K562 (cell line): Measurements from ENCODE around the gene KXD1. TPM values are rescaled to one million over a fixed set of nuclear protein-coding genes. Genes with fewer than 3 reads are reported as not detected.

Experiments used
- ATAC-seq: fragments of 200-7000 bp; cut with Tn5 transposase; 3 replicates; pipeline ENCODE4 v1.9.1; 2020; ENCODE audit warnings: moderate library complexity
- Bru-seq: library from RNA; stranded (reverse); fragments of 400-500 nt; gene quantifications from one replicate; lab custom pipeline; 2021; lab: Mats Ljungman, UMichigan
- BruChase-seq, 2 experiments: library from RNA; stranded (reverse); fragments of 400-500 nt; gene quantifications; one replicate each; lab custom pipeline; 2021; lab: Mats Ljungman, UMichigan
- BruUV-seq: library from RNA; stranded (reverse); fragments of 400-500 nt; replicated peaks from 2 replicates; lab custom pipeline; 2021; lab: Mats Ljungman, UMichigan
- CTCF ChIA-PET: fragments of 300-600 bp; formaldehyde crosslinking; extraction: SDS; loops from one replicate; lab custom pipeline; 2021; ENCODE audit warnings: low intra/inter-chr PET ratio; lab: Yijun Ruan, JAX
- POLR2A ChIA-PET: fragments of 300-600, 350-650 bp; sonication (Branson Sonifier 250); formaldehyde crosslinking; extraction: SDS; loops from one replicate; lab custom pipeline; 2021; ENCODE audit warnings: antibody characterized with exemption, inconsistent platforms; lab: Yijun Ruan, JAX
- DNase-seq, 4 experiments: peaks; one replicate each; pipeline versions ENCODE4 v3.0.0 to v3.0.0-alpha.2; 2011 to 2018; ENCODE audit warnings: low spot score in 3 of 4, mixed read lengths in 3 of 4; ENCODE audit errors: extremely low read depth in 1 of 4
- FAIRE-seq: peaks from 2 replicates; lab custom pipeline; 2011; peaks lifted over from hg19 to GRCh38; lab: Jason Lieb, UNC
- H2AFZ ChIP-seq: 2 replicates; pipeline ENCODE4 v1.6.0; 2011; ENCODE audit warnings: low read depth, low read length, control low read depth, inconsistent platforms
- H3K27ac ChIP-seq: fragments of 200-600 bp; 3 replicates; pipeline ENCODE4 v1.8.0; 2011; ENCODE audit warnings: low read depth, mild to moderate bottlenecking, control low read depth, inconsistent platforms, low read length, moderate library complexity, mixed read lengths; ENCODE audit errors: extremely low read depth
- H3K27me3 ChIP-seq, 2 experiments: fragments of 300-600 bp in 1 of 2; 2 replicates in 1 of 2; 3 replicates in 1 of 2; pipeline versions ENCODE4 v1.6.0 to v1.8.0; 2011; ENCODE audit warnings: inconsistent platforms in 2 of 2, low read length in 2 of 2, mild to moderate bottlenecking in 1 of 2, mixed read lengths in 1 of 2, moderate library complexity in 1 of 2; ENCODE audit not compliant: control insufficient read depth in 2 of 2, insufficient read depth in 2 of 2
- H3K36me3 ChIP-seq: fragments of 300-600 bp; 3 replicates; pipeline ENCODE4 v1.8.0; 2011; ENCODE audit warnings: mild to moderate bottlenecking, low read length, inconsistent platforms; ENCODE audit not compliant: control insufficient read depth, insufficient read depth
- H3K4me1 ChIP-seq, 2 experiments: fragments of 200-600 bp in 1 of 2; replicated peaks in 1 of 2; 2 replicates in 1 of 2; 3 replicates in 1 of 2; pipeline versions ENCODE4 v1.5.1 to v1.8.0; 2011; ENCODE audit warnings: inconsistent platforms in 2 of 2, low read length in 2 of 2, mild to moderate bottlenecking in 1 of 2, mixed read lengths in 1 of 2, moderate library complexity in 1 of 2; ENCODE audit not compliant: control insufficient read depth in 2 of 2, insufficient read depth in 2 of 2
- H3K4me2 ChIP-seq: 2 replicates; pipeline ENCODE4 v1.6.1; 2011; ENCODE audit warnings: low read length, control low read depth, inconsistent platforms, mixed read lengths; ENCODE audit not compliant: insufficient read depth
- H3K4me3 ChIP-seq: fragments of 200-600 bp; sonication (generic), shearing (Covaris generic); 2 replicates; pipeline ENCODE4 v1.5.1; 2016; ENCODE audit warnings: control low read depth, inconsistent platforms
- H3K79me2 ChIP-seq: fragments of 200-600 bp; 3 replicates; pipeline ENCODE4 v1.8.0; 2011; ENCODE audit warnings: low read length, inconsistent platforms; ENCODE audit not compliant: control insufficient read depth, insufficient read depth
- H3K9ac ChIP-seq, 2 experiments: 2 replicates each; pipeline versions ENCODE4 v1.6.0 to v1.6.1; 2011; ENCODE audit warnings: low read depth in 2 of 2, low read length in 2 of 2, control low read depth in 1 of 2, inconsistent platforms in 1 of 2, mild to moderate bottlenecking in 1 of 2, mixed read lengths in 1 of 2; ENCODE audit not compliant: insufficient read depth in 1 of 2
- H3K9me1 ChIP-seq: one replicate; pipeline ENCODE4 v1.6.0; 2011; ENCODE audit warnings: inconsistent platforms, mild to moderate bottlenecking, low read length, moderate library complexity; ENCODE audit not compliant: control insufficient read depth, insufficient read depth
- H3K9me3 ChIP-seq: replicated peaks from 2 replicates; pipeline ENCODE4 v1.5.1; 2011; ENCODE audit warnings: low read depth, low read length, inconsistent platforms; ENCODE audit not compliant: control insufficient read depth, insufficient read depth
- H4K20me1 ChIP-seq: replicated peaks from 2 replicates; pipeline ENCODE4 v1.6.1; 2011; ENCODE audit warnings: low read length, inconsistent platforms, mixed read lengths; ENCODE audit not compliant: control insufficient read depth, insufficient read depth
- ASH1L ChIP-seq: fragments of 450-650 bp; IDR thresholded peaks from 2 replicates; pipeline ENCODE4 v1.6.1; 2018; ENCODE audit warnings: borderline replicate concordance, mild to moderate bottlenecking, low read depth; ENCODE audit not compliant: partially characterized antibody
- CBX1 ChIP-seq: sonication (generic); IDR thresholded peaks from 2 replicates; pipeline ENCODE4 v1.6.1; 2016; ENCODE audit warnings: antibody characterized with exemption, low read depth, mild to moderate bottlenecking
- ELF1 ChIP-seq: fragments of 200-800 bp; sonication (Bioruptor generic); IDR thresholded peaks from 2 replicates; pipeline ENCODE4 v1.6.1; 2016; ENCODE audit warnings: missing genetic modification characterization, missing compliant biosample characterization
- FOXM1 ChIP-seq, 2 experiments: fragments of 450-650 bp in 1 of 2; sonication (generic) in 1 of 2; formaldehyde crosslinking in 1 of 2; IDR thresholded peaks; 2 replicates each; pipeline versions ENCODE4 v1.6.1 to v1.9.0; 2017 to 2022; ENCODE audit warnings: low read depth in 2 of 2, mild to moderate bottlenecking in 2 of 2, missing genetic modification reagents in 1 of 2, moderate library complexity in 1 of 2
- GATAD2A ChIP-seq: fragments of 450-650 bp; IDR thresholded peaks from 2 replicates; pipeline ENCODE4 v1.6.1; 2017
- KAT7 ChIP-seq: sonication (generic); formaldehyde crosslinking; IDR thresholded peaks from 2 replicates; pipeline ENCODE4 v1.8.0; 2022; ENCODE audit warnings: missing genetic modification reagents, mild to moderate bottlenecking, borderline replicate concordance
- KLF13 ChIP-seq: fragments of 450-650 bp; IDR thresholded peaks from 2 replicates; pipeline ENCODE4 v1.6.1; 2016; ENCODE audit warnings: missing genetic modification characterization, low read depth, mild to moderate bottlenecking, missing compliant biosample characterization, moderate library complexity, borderline replicate concordance
- LARP7 ChIP-seq: fragments of 450-650 bp; IDR thresholded peaks from 2 replicates; pipeline ENCODE4 v1.6.1; 2016
- NFRKB ChIP-seq: fragments of 450-650 bp; IDR thresholded peaks from 2 replicates; pipeline ENCODE4 v1.6.1; 2016; ENCODE audit warnings: low read depth
- ZBTB7A ChIP-seq: IDR thresholded peaks from 2 replicates; pipeline ENCODE4 v1.6.1; 2011; ENCODE audit warnings: low read depth, mild to moderate bottlenecking, low read length, moderate library complexity, borderline replicate concordance; ENCODE audit not compliant: control insufficient read depth
- ZNF444 ChIP-seq: fragments of 250-450 bp; sonication (Bioruptor Pico); IDR thresholded peaks from 2 replicates; pipeline ENCODE4 v1.4.0; 2020; ENCODE audit warnings: mild to moderate bottlenecking, moderate library complexity
- ZNF780A ChIP-seq: fragments of 250-450 bp; sonication (Bioruptor Pico); IDR thresholded peaks from 2 replicates; pipeline ENCODE4 v1.5.0; 2021; ENCODE audit warnings: mild to moderate bottlenecking
- WGBS: fragments of 100-300 bp; shearing (Covaris generic); methylation state at CpG from one replicate; pipeline ENCODE4 v1.1.6; 2016; ENCODE audit warnings: low coverage, mixed read lengths; ENCODE audit not compliant: insufficient coverage; ENCODE audit errors: missing lambda C conversion rate; 5-methylcytosine and 5-hydroxymethylcytosine counted together
- in situ Hi-C: fragments of 300-500 bp; cut with MboI; formaldehyde crosslinking; loops from 4 replicates; pipeline ENCODE4 v1.15.0; 2018; ENCODE audit warnings: inconsistent platforms, mixed read lengths
- intact Hi-C: fragments of 100-400 bp; cut with micrococcal nuclease; formaldehyde crosslinking; loops from 2 replicates; pipeline ENCODE4 v1.14.2; 2022
- long read RNA-seq, 3 experiments: library from polyadenylated mRNA in 2 of 3; library from RNA in 1 of 3; unstranded in 2 of 3; stranded (forward) in 1 of 3; transcript quantifications; one replicate each; pipeline ENCODE4 v2.0.0, GENCODE V29; 2019 to 2022
- polyA minus RNA-seq, 3 experiments: library from RNA; depleted of rRNA, polyadenylated mRNA; stranded (reverse); fragments of >200 nt; gene quantifications; 2 replicates each; pipeline ENCODE4 v1.2.3, GENCODE V29; 2011
- polyA plus RNA-seq, 8 experiments: library from polyadenylated mRNA; depleted of rRNA in 4 of 8; stranded (reverse) in 5 of 8; unstranded in 3 of 8; fragments of >200 nt; fragmentation: Nextera tagmentation in 2 of 8; fragmentation: Illumina TruSeq in 1 of 8; extraction: Ambion mirVana in 2 of 8; extraction: Trizol in 1 of 8; gene quantifications; 2 replicates each; pipeline versions ENCODE4 v1.2.1 to v1.2.3, GENCODE V29; 2011 to 2014; ENCODE audit warnings: inconsistent platforms in 1 of 8, missing spikeins in 1 of 8
- total RNA-seq, 7 experiments: library from RNA; depleted of rRNA in 6 of 7; stranded (reverse); fragments of >200 nt in 6 of 7; fragmentation: Illumina TruSeq in 2 of 7; extraction: Trizol in 2 of 7; gene quantifications; 2 replicates each; pipeline versions ENCODE4 v1.2.1 to v1.2.3, GENCODE V29; 2011 to 2021; ENCODE audit warnings: low replicate concordance in 1 of 7
- TF ChIP-seq, protein P1 (sequence below), 2 experiments: fragments of 250-450 bp in 1 of 2; fragments of 450-650 bp in 1 of 2; sonication (Bioruptor Pico) in 1 of 2; IDR thresholded peaks; 2 replicates each; pipeline versions ENCODE4 v1.6.1 to v1.8.0; 2016 to 2021; ENCODE audit warnings: mild to moderate bottlenecking in 2 of 2, moderate library complexity in 2 of 2, missing compliant biosample characterization in 1 of 2, missing genetic modification characterization in 1 of 2

The KXD1 gene, protein sequence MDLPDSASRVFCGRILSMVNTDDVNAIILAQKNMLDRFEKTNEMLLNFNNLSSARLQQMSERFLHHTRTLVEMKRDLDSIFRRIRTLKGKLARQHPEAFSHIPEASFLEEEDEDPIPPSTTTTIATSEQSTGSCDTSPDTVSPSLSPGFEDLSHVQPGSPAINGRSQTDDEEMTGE
- total RNA-seq (2011; cell fraction: chromatin; rRNA removed; ENCODE audit: low replicate concordance) = 91.9 and 173 TPM in 2 replicates
- 110 and 120 TPM in 2 replicates for total RNA-seq (2011; cell fraction: nucleolus; rRNA removed)
- 109 and 127 TPM in 2 replicates for total RNA-seq (2011; cell fraction: nucleoplasm; rRNA removed)
- 133 and 147 TPM in 2 replicates for total RNA-seq (2014; rRNA removed)
- 48.7 and 66.2 TPM in 2 replicates for total RNA-seq (2014; rRNA removed; fragmentation: Illumina TruSeq; extraction: Trizol)
- total RNA-seq (2015; rRNA removed; fragmentation: Illumina TruSeq; extraction: Trizol) = 80.5 and 83.3 TPM in 2 replicates
- 114 and 118 TPM in 2 replicates for total RNA-seq (2021)
- polyA plus RNA-seq (2011; rRNA removed) = 159 and 217 TPM in 2 replicates
- polyA plus RNA-seq (2011; cell fraction: cytosol; rRNA removed) = 242 and 309 TPM in 2 replicates
- polyA plus RNA-seq (2011; cell fraction: nucleus; rRNA removed) = 149 and 198 TPM in 2 replicates
- polyA plus RNA-seq (2012) = 146 and 182 TPM in 2 replicates
- 191 and 210 TPM in 2 replicates for polyA plus RNA-seq (2014; fragmentation: Illumina TruSeq; extraction: Trizol)
- 10 to 100 TPM; 21.9 to 41.3 TPM for polyA plus RNA-seq (2014; fragmentation: Nextera tagmentation; extraction: Ambion mirVana)
- polyA plus RNA-seq (2014; rRNA removed) = 153 and 177 TPM in 2 replicates
- 64.2 and 93.8 TPM in 2 replicates for polyA minus RNA-seq (2011; rRNA and poly(A)+ RNA removed)
- 88.9 and 91.1 TPM in 2 replicates for polyA minus RNA-seq (2011; cell fraction: cytosol; rRNA and poly(A)+ RNA removed)
- polyA minus RNA-seq (2011; cell fraction: nucleus; rRNA and poly(A)+ RNA removed) = 27.5 and 34.8 TPM in 2 replicates
- Bru-seq, nascent RNA = percentile 84 among the genes with signal in this experiment
- BruChase-seq, experiment 1, labeled RNA remaining after a 2-hour chase = percentile 79 among the genes with signal in this experiment
- percentile 79 among the genes with signal in this experiment for BruChase-seq, experiment 2, labeled RNA remaining after a 6-hour chase
- long read RNA-seq, experiment 1, transcript KXD1-201 (5 exons, 1,426 nt) = major isoform, 113 of 252 reads
- long read RNA-seq, experiment 1, transcript KXD1-204 (6 exons, 1,095 nt) = minor isoform, 5 of 252 reads
- long read RNA-seq, experiment 1, transcript KXD1-205 (4 exons, 686 nt) = minor isoform, 9 of 252 reads
- long read RNA-seq, experiment 1, partial matches to known transcripts = 10 of 252 reads
- long read RNA-seq, experiment 1, other reads (novel, unspliced or antisense) = 111 of 252 reads
- long read RNA-seq, experiment 2, transcript KXD1-205 (4 exons, 686 nt) = minor isoform, 10 of 227 reads
- long read RNA-seq, experiment 2, transcript KXD1-201 (5 exons, 1,426 nt) = major isoform, 160 of 227 reads
- long read RNA-seq, experiment 2, partial matches to known transcripts = 25 of 227 reads
- long read RNA-seq, experiment 2, other reads (novel, unspliced or antisense) = 23 of 227 reads
- long read RNA-seq, experiment 3, transcript KXD1-205 (4 exons, 686 nt) = minor isoform, 5 of 129 reads
- long read RNA-seq, experiment 3, transcript KXD1-201 (5 exons, 1,426 nt) = major isoform, 99 of 129 reads
- long read RNA-seq, experiment 3, partial matches to known transcripts = 1 of 129 reads
- long read RNA-seq, experiment 3, other reads (novel, unspliced or antisense) = 14 of 129 reads

DNA sequence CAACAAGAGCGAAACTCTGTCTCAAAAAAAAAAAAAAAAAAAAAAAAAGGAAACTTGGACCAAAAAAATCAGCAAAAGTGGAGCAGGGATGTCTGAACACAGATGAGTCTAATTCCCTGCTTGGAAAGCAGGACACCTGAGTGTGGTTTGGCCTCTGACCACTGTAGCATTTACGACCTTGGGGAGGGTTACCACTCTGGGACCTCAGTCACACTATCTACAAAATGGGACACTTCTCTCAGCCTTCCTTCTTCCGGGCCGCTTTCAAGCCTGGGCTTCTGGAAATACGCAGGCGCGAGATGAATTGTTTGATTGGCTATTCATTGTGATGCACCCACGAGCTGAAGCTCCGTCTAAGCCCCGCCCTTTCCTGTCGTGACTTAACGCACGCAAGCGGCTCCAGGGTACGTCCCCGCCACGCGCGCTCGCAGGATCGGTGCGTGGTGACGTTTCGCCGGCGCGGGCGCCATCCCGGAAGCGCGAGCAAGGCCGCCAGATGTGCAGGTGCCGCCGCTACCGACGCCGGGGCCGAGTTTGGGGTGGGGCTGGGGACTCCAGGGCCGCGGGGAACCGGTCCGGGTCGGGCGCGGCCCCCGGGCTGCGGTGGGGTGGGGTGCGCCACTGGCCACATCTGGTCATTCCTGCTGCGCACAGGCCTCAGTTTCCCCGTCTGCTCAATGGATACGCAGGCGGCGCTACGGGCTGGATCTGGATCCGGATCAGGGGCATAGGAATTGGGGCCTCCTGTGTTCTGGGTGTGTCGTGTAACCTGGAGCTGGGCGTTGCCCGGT, at the start of gene KXD1:
TSS of gene KXD1 (plus strand) at position 460 of the 791 bp plus-strand sequence. CDS start 4,187 bp downstream, outside the sequence.
- intact Hi-C loops (loop anchor here (1.0 to 5.0 kb wide), 3 partner anchors 13 to 35 kb away; partner anchors contain the start of gene ELL), in situ Hi-C loops (no loop called here)
- no peaks in the 10 kb centered on the region for H3K9me1 ChIP-seq
- peak within 1 kb of the TSS; percentile 96 for H3K4me2 ChIP-seq
- no peaks in the 10 kb centered on the region for H3K9me3 ChIP-seq
- peak within 1 kb of the TSS; percentile 81 for H3K27ac ChIP-seq
- no peaks in the 10 kb centered on the region for H3K27me3 ChIP-seq
- FAIRE-seq (peak; percentile 100), ATAC-seq (peak; percentile 98), DNase-seq (peak; percentile 87 to 100 (median 95))
- H3K36me3 ChIP-seq = peaks cover 27% of the 10 kb centered on the region; the same call in 2 of the 3 replicates
- peak within 1 kb of the TSS; percentile 78 to 97 for H3K9ac ChIP-seq
- H3K79me2 ChIP-seq = peaks cover 44% of the 10 kb centered on the region
- POLR2A ChIA-PET = interaction anchor here (0.6 to 4.7 kb wide), 12 partner anchors 11 to 72 kb away, joined by 3 to 49 read pairs (median 4); partner anchors contain the start of genes FKBP8, REX1BD and UBA52
- under 1% methylated on average over 43 of the region's 58 CpGs for WGBS
- no TSS peak for BruUV-seq
- peak within 1 kb of the TSS; percentile 77 for H3K4me3 ChIP-seq
- peak within 1 kb of the TSS; percentile 73 for H2AFZ ChIP-seq
- peaks cover 8 to 23% of the 10 kb centered on the region in 2 experiments; a peak in 4 of 5 replicates for H3K4me1 ChIP-seq
- CTCF ChIA-PET = no interaction called here
- no peaks in the 10 kb centered on the region for H4K20me1 ChIP-seq
- TF ChIP-seq KLF13 (tag) (no peak), ZNF780A (no peak), ELF1 (tag) (peak; percentile 97), NFRKB (peak; percentile 54), FOXM1 (IDR thresholded peaks at IDR 0.05; ENCODE audit: low read depth) (peak; percentile 59), FOXM1 (CRISPR knock-in tag; IDR thresholded peaks at IDR 0.05; ENCODE audit: low read depth) (no peak), ZNF444 (CRISPR knock-in tag) (no peak), CBX1 (peak; percentile 99; the same call in 1 of the 2 replicates), LARP7 (no peak), ASH1L (peak; percentile 52), KAT7 (CRISPR knock-in tag) (no peak; the same call in 1 of the 2 replicates), ZBTB7A (peak; percentile 43; the same call in 1 of the 2 replicates), GATAD2A (peak; percentile 86)
- TF ChIP-seq, protein P1, sequence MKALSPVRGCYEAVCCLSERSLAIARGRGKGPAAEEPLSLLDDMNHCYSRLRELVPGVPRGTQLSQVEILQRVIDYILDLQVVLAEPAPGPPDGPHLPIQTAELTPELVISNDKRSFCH (CRISPR knock-in tag; IDR thresholded peaks at IDR 0.05) = no peak
- TF ChIP-seq, protein P1 (tag; IDR thresholded peaks at IDR 0.05) = peak; percentile 66
